K562 (cell line): ENCODE data around the gene MB21D2. TPM values are rescaled to one million over a fixed set of nuclear protein-coding genes. Genes with fewer than 3 reads are reported as not detected.

Experiments
- ATAC-seq: fragments of 200-7000 bp; cut with Tn5 transposase; 3 replicates; pipeline ENCODE4 v1.9.1; 2020; ENCODE audit warnings: moderate library complexity
- BruUV-seq: library from RNA; stranded (reverse); fragments of 400-500 nt; replicated peaks from 2 replicates; lab custom pipeline; 2021; lab: Mats Ljungman, UMichigan
- CTCF ChIA-PET: fragments of 300-600 bp; formaldehyde crosslinking; extraction: SDS; loops from one replicate; lab custom pipeline; 2021; ENCODE audit warnings: low intra/inter-chr PET ratio; lab: Yijun Ruan, JAX
- POLR2A ChIA-PET: fragments of 300-600, 350-650 bp; sonication (Branson Sonifier 250); formaldehyde crosslinking; extraction: SDS; loops from one replicate; lab custom pipeline; 2021; ENCODE audit warnings: antibody characterized with exemption, inconsistent platforms; lab: Yijun Ruan, JAX
- DNase-seq, 4 experiments: peaks; one replicate each; pipeline versions ENCODE4 v3.0.0 to v3.0.0-alpha.2; 2011 to 2018; ENCODE audit warnings: low spot score in 3 of 4, mixed read lengths in 3 of 4; ENCODE audit errors: extremely low read depth in 1 of 4
- FAIRE-seq: peaks from 2 replicates; lab custom pipeline; 2011; peaks lifted over from hg19 to GRCh38; lab: Jason Lieb, UNC
- H2AFZ ChIP-seq: 2 replicates; pipeline ENCODE4 v1.6.0; 2011; ENCODE audit warnings: low read depth, low read length, control low read depth, inconsistent platforms
- H3K27ac ChIP-seq: fragments of 200-600 bp; 3 replicates; pipeline ENCODE4 v1.8.0; 2011; ENCODE audit warnings: low read depth, mild to moderate bottlenecking, control low read depth, inconsistent platforms, low read length, moderate library complexity, mixed read lengths; ENCODE audit errors: extremely low read depth
- H3K27me3 ChIP-seq, 2 experiments: fragments of 300-600 bp in 1 of 2; 2 replicates in 1 of 2; 3 replicates in 1 of 2; pipeline versions ENCODE4 v1.6.0 to v1.8.0; 2011; ENCODE audit warnings: inconsistent platforms in 2 of 2, low read length in 2 of 2, mild to moderate bottlenecking in 1 of 2, mixed read lengths in 1 of 2, moderate library complexity in 1 of 2; ENCODE audit not compliant: control insufficient read depth in 2 of 2, insufficient read depth in 2 of 2
- H3K36me3 ChIP-seq: fragments of 300-600 bp; 3 replicates; pipeline ENCODE4 v1.8.0; 2011; ENCODE audit warnings: mild to moderate bottlenecking, low read length, inconsistent platforms; ENCODE audit not compliant: control insufficient read depth, insufficient read depth
- H3K4me1 ChIP-seq, 2 experiments: fragments of 200-600 bp in 1 of 2; replicated peaks in 1 of 2; 2 replicates in 1 of 2; 3 replicates in 1 of 2; pipeline versions ENCODE4 v1.5.1 to v1.8.0; 2011; ENCODE audit warnings: inconsistent platforms in 2 of 2, low read length in 2 of 2, mild to moderate bottlenecking in 1 of 2, mixed read lengths in 1 of 2, moderate library complexity in 1 of 2; ENCODE audit not compliant: control insufficient read depth in 2 of 2, insufficient read depth in 2 of 2
- H3K4me2 ChIP-seq: 2 replicates; pipeline ENCODE4 v1.6.1; 2011; ENCODE audit warnings: low read length, control low read depth, inconsistent platforms, mixed read lengths; ENCODE audit not compliant: insufficient read depth
- H3K4me3 ChIP-seq: fragments of 200-600 bp; sonication (generic), shearing (Covaris generic); 2 replicates; pipeline ENCODE4 v1.5.1; 2016; ENCODE audit warnings: control low read depth, inconsistent platforms
- H3K79me2 ChIP-seq: fragments of 200-600 bp; 3 replicates; pipeline ENCODE4 v1.8.0; 2011; ENCODE audit warnings: low read length, inconsistent platforms; ENCODE audit not compliant: control insufficient read depth, insufficient read depth
- H3K9ac ChIP-seq, 2 experiments: 2 replicates each; pipeline versions ENCODE4 v1.6.0 to v1.6.1; 2011; ENCODE audit warnings: low read depth in 2 of 2, low read length in 2 of 2, control low read depth in 1 of 2, inconsistent platforms in 1 of 2, mild to moderate bottlenecking in 1 of 2, mixed read lengths in 1 of 2; ENCODE audit not compliant: insufficient read depth in 1 of 2
- H3K9me1 ChIP-seq: one replicate; pipeline ENCODE4 v1.6.0; 2011; ENCODE audit warnings: inconsistent platforms, mild to moderate bottlenecking, low read length, moderate library complexity; ENCODE audit not compliant: control insufficient read depth, insufficient read depth
- H3K9me3 ChIP-seq: replicated peaks from 2 replicates; pipeline ENCODE4 v1.5.1; 2011; ENCODE audit warnings: low read depth, low read length, inconsistent platforms; ENCODE audit not compliant: control insufficient read depth, insufficient read depth
- H4K20me1 ChIP-seq: replicated peaks from 2 replicates; pipeline ENCODE4 v1.6.1; 2011; ENCODE audit warnings: low read length, inconsistent platforms, mixed read lengths; ENCODE audit not compliant: control insufficient read depth, insufficient read depth
- CBFA2T3 ChIP-seq: fragments of 450-650 bp; IDR thresholded peaks from 2 replicates; pipeline ENCODE4 v1.6.1; 2017
- CBFB ChIP-seq: sonication (generic); formaldehyde crosslinking; IDR thresholded peaks from 2 replicates; pipeline ENCODE4 v1.4.0; 2020; ENCODE audit warnings: mild to moderate bottlenecking, missing genetic modification reagents
- EP300 ChIP-seq: IDR thresholded peaks from 2 replicates; pipeline ENCODE4 v1.6.1; 2012; ENCODE audit warnings: low read length, improper control_type of control experiment
- EZH2 ChIP-seq: IDR thresholded peaks from 2 replicates; pipeline ENCODE4 v1.6.1; 2012; ENCODE audit warnings: low read depth, mild to moderate bottlenecking, inconsistent platforms, low read length, borderline replicate concordance
- GATAD2A ChIP-seq: fragments of 450-650 bp; IDR thresholded peaks from 2 replicates; pipeline ENCODE4 v1.6.1; 2017
- HDAC1 ChIP-seq, 2 experiments: fragments of 450-650 bp; IDR thresholded peaks; 2 replicates each; pipeline ENCODE4 v1.6.1; 2016 to 2017; ENCODE audit warnings: inconsistent platforms in 1 of 2, mild to moderate bottlenecking in 1 of 2, moderate library complexity in 1 of 2
- PML ChIP-seq: IDR thresholded peaks from 2 replicates; pipeline ENCODE4 v1.6.1; 2012; ENCODE audit warnings: low read length, inconsistent platforms
- SAP30 ChIP-seq: fragments of 200-600 bp; sonication (generic); IDR thresholded peaks from 2 replicates; pipeline ENCODE4 v1.6.1; 2012; ENCODE audit warnings: borderline replicate concordance, low read depth, mild to moderate bottlenecking, moderate library complexity, low read length, control low read depth, inconsistent platforms; ENCODE audit not compliant: insufficient read depth, poor library complexity, severe bottlenecking
- SOX6 ChIP-seq: fragments of 450-650 bp; IDR thresholded peaks from 2 replicates; pipeline ENCODE4 v1.6.1; 2014; ENCODE audit warnings: mild to moderate bottlenecking
- SP2 ChIP-seq: IDR thresholded peaks from 2 replicates; pipeline ENCODE4 v1.6.1; 2011; ENCODE audit warnings: mild to moderate bottlenecking, low read depth, low read length, moderate library complexity; ENCODE audit not compliant: poor library complexity, severe bottlenecking; ENCODE audit errors: extremely low read depth
- TEAD2 ChIP-seq: fragments of 450-650 bp; IDR thresholded peaks from 2 replicates; pipeline ENCODE4 v1.6.1; 2016; ENCODE audit warnings: missing genetic modification characterization, control low read depth, missing compliant biosample characterization
- TRIM28 ChIP-seq: fragments of 450-650 bp; IDR thresholded peaks from 2 replicates; pipeline ENCODE4 v1.6.1; 2017
- WHSC1 ChIP-seq: IDR thresholded peaks from one replicate; pipeline ENCODE4 v1.6.1; 2012; ENCODE audit warnings: low read length, control low read depth, inconsistent platforms
- ZNF121 ChIP-seq: sonication (generic); formaldehyde crosslinking; conservative IDR thresholded peaks from 2 replicates; pipeline ENCODE4 v1.8.0; 2022; ENCODE audit warnings: missing genetic modification reagents
- ZNF354B ChIP-seq: fragments of 250-450 bp; sonication (Bioruptor Pico); IDR thresholded peaks from 2 replicates; pipeline ENCODE4 v1.4.0; 2020
- ZNF717 ChIP-seq: fragments of 250-450 bp; sonication (Bioruptor Pico); IDR thresholded peaks from 2 replicates; pipeline ENCODE4 v1.5.0; 2021
- WGBS: fragments of 100-300 bp; shearing (Covaris generic); methylation state at CpG from one replicate; pipeline ENCODE4 v1.1.6; 2016; ENCODE audit warnings: low coverage, mixed read lengths; ENCODE audit not compliant: insufficient coverage; ENCODE audit errors: missing lambda C conversion rate; 5-methylcytosine and 5-hydroxymethylcytosine counted together
- in situ Hi-C: fragments of 300-500 bp; cut with MboI; formaldehyde crosslinking; loops from 4 replicates; pipeline ENCODE4 v1.15.0; 2018; ENCODE audit warnings: inconsistent platforms, mixed read lengths
- intact Hi-C: fragments of 100-400 bp; cut with micrococcal nuclease; formaldehyde crosslinking; loops from 2 replicates; pipeline ENCODE4 v1.14.2; 2022
- polyA plus RNA-seq, 8 experiments: library from polyadenylated mRNA; depleted of rRNA in 4 of 8; stranded (reverse) in 5 of 8; unstranded in 3 of 8; fragments of >200 nt; fragmentation: Nextera tagmentation in 2 of 8; fragmentation: Illumina TruSeq in 1 of 8; extraction: Ambion mirVana in 2 of 8; extraction: Trizol in 1 of 8; gene quantifications; 2 replicates each; pipeline versions ENCODE4 v1.2.1 to v1.2.3, GENCODE V29; 2011 to 2014; ENCODE audit warnings: inconsistent platforms in 1 of 8, missing spikeins in 1 of 8
- total RNA-seq, 7 experiments: library from RNA; depleted of rRNA in 6 of 7; stranded (reverse); fragments of >200 nt in 6 of 7; fragmentation: Illumina TruSeq in 2 of 7; extraction: Trizol in 2 of 7; gene quantifications; 2 replicates each; pipeline versions ENCODE4 v1.2.1 to v1.2.3, GENCODE V29; 2011 to 2021; ENCODE audit warnings: low replicate concordance in 1 of 7
- TF ChIP-seq, protein P1 (sequence below): IDR thresholded peaks from 2 replicates; pipeline ENCODE4 v1.6.1; 2011; ENCODE audit not compliant: insufficient read length; ENCODE audit errors: extremely low read depth

Gene MB21D2
- total and polyA plus RNA-seq, 9 of the 15 experiments (the other 6 are each of a cell fraction or from before 2014, with no cell fraction given), result 0.01 TPM; not detected in 8

DNA sequence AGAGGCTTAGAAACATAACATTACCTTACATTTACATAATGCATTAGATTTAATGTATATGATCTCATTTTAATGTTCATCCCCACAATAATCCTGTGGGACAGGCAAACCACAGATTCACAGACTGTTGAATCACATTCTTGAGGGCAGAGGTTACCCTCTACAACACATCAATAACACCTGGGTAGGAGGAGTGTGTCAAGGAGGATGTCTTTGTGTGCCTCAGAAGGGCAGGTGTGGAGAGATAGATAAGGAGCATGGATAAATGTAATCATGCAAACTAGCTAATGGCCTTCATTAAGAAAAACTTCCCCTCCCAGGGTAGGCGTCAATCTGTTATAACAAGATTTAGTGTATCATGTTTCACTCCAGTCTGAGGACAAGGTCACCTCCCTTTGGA, 12.9 kb upstream of the MB21D2 start:
- Histone ChIP-seq H3K27ac (no peak overlapping the region), H4K20me1 (no peaks in the 10 kb centered on the region), H3K9me1 (no peaks in the 10 kb centered on the region), H3K4me1 (no peaks in the 10 kb centered on the region), H2AFZ (no peak overlapping the region), H3K79me2 (no peaks in the 10 kb centered on the region), H3K4me3 (no peak overlapping the region), H3K9ac (no peak overlapping the region), H3K27me3 (no peaks in the 10 kb centered on the region), H3K9me3 (no peaks in the 10 kb centered on the region), H3K4me2 (no peak overlapping the region), H3K36me3 (no peaks in the 10 kb centered on the region)
- POLR2A ChIA-PET, result no interaction called here
- TF ChIP-seq HDAC1 (IDR thresholded peaks at IDR 0.05) (no peak), EP300 (no peak), SOX6 (no peak), PML (no peak)
- intact Hi-C loops (no loop called here), in situ Hi-C loops (no loop called here)
- CTCF ChIA-PET, result no interaction called here
- DNase-seq (no peak), ATAC-seq (no peak), FAIRE-seq (no peak)
- BruUV-seq, result no TSS peak
- 8% methylated on average over 1 of the region's 1 CpG for WGBS

GRCh38 chr3:192929755-192930547, 12.3 kb upstream of the MB21D2 start:
- WGBS, result 0% methylated on average over 9 of the region's 9 CpGs
- Histone ChIP-seq H4K20me1 (no peaks in the 10 kb centered on the region), H3K4me1 (no peaks in the 10 kb centered on the region), H3K9me1 (no peaks in the 10 kb centered on the region), H3K36me3 (no peaks in the 10 kb centered on the region), H3K4me2 (no peak overlapping the region), H2AFZ (no peak overlapping the region), H3K4me3 (no peak overlapping the region), H3K79me2 (no peaks in the 10 kb centered on the region), H3K27ac (no peak overlapping the region), H3K9ac (no peak overlapping the region), H3K9me3 (no peaks in the 10 kb centered on the region), H3K27me3 (no peaks in the 10 kb centered on the region; a peak in 1 of 5 replicates)
- CTCF ChIA-PET, result no interaction called here
- FAIRE-seq, result no peak
- no TSS peak for BruUV-seq
- POLR2A ChIA-PET, result no interaction called here
- ATAC-seq, result no peak
- in situ Hi-C loops (no loop called here), intact Hi-C loops (no loop called here)
- DNase-seq, result no peak
- no peak for TF ChIP-seq GATAD2A
- no peak for TF ChIP-seq TRIM28
- TF ChIP-seq EZH2, result no peak
- TF ChIP-seq CBFB, result no peak
- no peak for TF ChIP-seq SAP30
- no peak for TF ChIP-seq WHSC1
- TF ChIP-seq, protein P1, sequence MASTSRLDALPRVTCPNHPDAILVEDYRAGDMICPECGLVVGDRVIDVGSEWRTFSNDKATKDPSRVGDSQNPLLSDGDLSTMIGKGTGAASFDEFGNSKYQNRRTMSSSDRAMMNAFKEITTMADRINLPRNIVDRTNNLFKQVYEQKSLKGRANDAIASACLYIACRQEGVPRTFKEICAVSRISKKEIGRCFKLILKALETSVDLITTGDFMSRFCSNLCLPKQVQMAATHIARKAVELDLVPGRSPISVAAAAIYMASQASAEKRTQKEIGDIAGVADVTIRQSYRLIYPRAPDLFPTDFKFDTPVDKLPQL, result no peak
- no peak for TF ChIP-seq SP2
- TF ChIP-seq ZNF121, result no peak
- TF ChIP-seq TEAD2 (tag), result no peak
- TF ChIP-seq ZNF717 (CRISPR knock-in tag), result no peak
- TF ChIP-seq ZNF354B, result no peak
- no peak for TF ChIP-seq CBFA2T3
